ENCODE results near the gene SNRNP70. TPM values are rescaled to one million over a fixed set of nuclear protein-coding genes. Genes with fewer than 3 reads are reported as not detected.
A peak's percentile ranks its signal among the peaks of the same experiment; 100 is the strongest.

The SNRNP70 gene
- polyA plus RNA-seq, 3 donors = 27.4 to 360 (median 40.4) TPM

- WGBS (ENCODE audit: insufficient coverage) = 95% methylated on average over 4 of the region's 6 CpGs
- no peaks in the 10 kb centered on the region for H3K9me3 Mint-ChIP-seq
- H3K36me3 ChIP-seq (replicated peaks in 1 of 2; ENCODE audit: control insufficient read depth in 1 of 2, insufficient read depth in 2 of 2, low read length in 2 of 2) = peaks cover 79 to 95% of the 10 kb centered on the region in 2 donors
Measured at GRCh38 chr19:49092686-49093085, 7.4 kb downstream of the SNRNP70 start.

GRCh38 chr19:49094505-49095482 is 9.5 kb downstream of the SNRNP70 start:
- peaks cover 53% of the 10 kb centered on the region for H3K79me2 ChIP-seq (ENCODE audit: insufficient read depth, low read length)
- H3K4me2 ChIP-seq (replicated peaks; ENCODE audit: extremely low read depth, low read length, poor library complexity, severe bottlenecking) = no peak overlapping the region
- no peaks in the 10 kb centered on the region for H3K27me3 ChIP-seq (ENCODE audit: control insufficient read depth in 2 of 2, insufficient read depth in 2 of 2, low read length in 2 of 2)
- no peak overlapping the region for H3K27ac ChIP-seq (ENCODE audit: low read depth in 1 of 2, low read length in 2 of 2)
- H3K27ac Mint-ChIP-seq = peak overlapping the region in 3 of 7 donors; percentile 4 to 23 (median 10)
- peaks cover 85 to 100% of the 10 kb centered on the region in 2 donors for H3K36me3 ChIP-seq (replicated peaks in 1 of 2; ENCODE audit: control insufficient read depth in 1 of 2, insufficient read depth in 2 of 2, low read length in 2 of 2)
- no peaks in the 10 kb centered on the region for H3K9me3 Mint-ChIP-seq
- peaks cover 92% of the 10 kb centered on the region for H4K20me1 ChIP-seq (ENCODE audit: insufficient read depth, low read length)
- no peaks in the 10 kb centered on the region for H3K4me1 ChIP-seq (ENCODE audit: control insufficient read depth in 1 of 2, insufficient read depth in 2 of 2, low read length in 2 of 2)
- H3K4me3 Mint-ChIP-seq = no peak overlapping the region
- H3K4me1 Mint-ChIP-seq = no peaks in the 10 kb centered on the region
- no peak overlapping the region for H3K9ac ChIP-seq (ENCODE audit: insufficient read depth, low read length, poor library complexity, severe bottlenecking)
- intact Hi-C loops (cut with micrococcal nuclease) = loop anchor here (5.0 to 10.0 kb wide), 5 partner anchors 53 to 230 kb away; partner anchors contain the start of gene SLC6A16 (in 1 of the 2)
- no peak overlapping the region for H3K4me3 ChIP-seq (replicated peaks in 1 of 3; ENCODE audit: low read depth in 2 of 3, low read length in 3 of 3)
- peaks cover 79 to 97% of the 10 kb centered on the region in 2 donors for H3K36me3 Mint-ChIP-seq
- DNase-seq = no peak
- no peak overlapping the region for H2AFZ ChIP-seq (ENCODE audit: insufficient read depth, low read depth, low read length, poor library complexity, severe bottlenecking)
- peaks cover 0 to 1% (median 0%) of the 10 kb centered on the region in 3 donors for H3K27me3 Mint-ChIP-seq (ENCODE audit: low read depth in 3 of 3)
- WGBS (ENCODE audit: insufficient coverage) = 96% methylated on average over 16 of the region's 23 CpGs
- TF ChIP-seq, protein P1, sequence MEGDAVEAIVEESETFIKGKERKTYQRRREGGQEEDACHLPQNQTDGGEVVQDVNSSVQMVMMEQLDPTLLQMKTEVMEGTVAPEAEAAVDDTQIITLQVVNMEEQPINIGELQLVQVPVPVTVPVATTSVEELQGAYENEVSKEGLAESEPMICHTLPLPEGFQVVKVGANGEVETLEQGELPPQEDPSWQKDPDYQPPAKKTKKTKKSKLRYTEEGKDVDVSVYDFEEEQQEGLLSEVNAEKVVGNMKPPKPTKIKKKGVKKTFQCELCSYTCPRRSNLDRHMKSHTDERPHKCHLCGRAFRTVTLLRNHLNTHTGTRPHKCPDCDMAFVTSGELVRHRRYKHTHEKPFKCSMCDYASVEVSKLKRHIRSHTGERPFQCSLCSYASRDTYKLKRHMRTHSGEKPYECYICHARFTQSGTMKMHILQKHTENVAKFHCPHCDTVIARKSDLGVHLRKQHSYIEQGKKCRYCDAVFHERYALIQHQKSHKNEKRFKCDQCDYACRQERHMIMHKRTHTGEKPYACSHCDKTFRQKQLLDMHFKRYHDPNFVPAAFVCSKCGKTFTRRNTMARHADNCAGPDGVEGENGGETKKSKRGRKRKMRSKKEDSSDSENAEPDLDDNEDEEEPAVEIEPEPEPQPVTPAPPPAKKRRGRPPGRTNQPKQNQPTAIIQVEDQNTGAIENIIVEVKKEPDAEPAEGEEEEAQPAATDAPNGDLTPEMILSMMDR (IDR thresholded peaks at IDR 0.05) = no peak
- H3K9me3 ChIP-seq (replicated peaks in 1 of 2; ENCODE audit: control insufficient read depth in 1 of 2, insufficient read depth in 1 of 2, low read length in 2 of 2) = no peaks in the 10 kb centered on the region

More at GRCh38 chr19:49092686-49093085, 7.4 kb downstream of the SNRNP70 start:
- H2AFZ ChIP-seq (ENCODE audit: insufficient read depth, low read depth, low read length, poor library complexity, severe bottlenecking) = no peak overlapping the region
- peaks cover 59% of the 10 kb centered on the region for H3K79me2 ChIP-seq (ENCODE audit: insufficient read depth, low read length)
- H3K4me1 ChIP-seq (ENCODE audit: control insufficient read depth in 1 of 2, insufficient read depth in 2 of 2, low read length in 2 of 2) = no peaks in the 10 kb centered on the region
- no peak overlapping the region for H3K27ac ChIP-seq (ENCODE audit: low read depth in 1 of 2, low read length in 2 of 2)
- no peaks in the 10 kb centered on the region for H3K9me3 ChIP-seq (replicated peaks in 1 of 2; ENCODE audit: control insufficient read depth in 1 of 2, insufficient read depth in 1 of 2, low read length in 2 of 2)
- H3K27me3 ChIP-seq (ENCODE audit: control insufficient read depth in 2 of 2, insufficient read depth in 2 of 2, low read length in 2 of 2) = no peaks in the 10 kb centered on the region
- H3K4me2 ChIP-seq (replicated peaks; ENCODE audit: extremely low read depth, low read length, poor library complexity, severe bottlenecking) = no peak overlapping the region
- Mint-ChIP-seq H3K27ac (peak overlapping the region in 1 of 7 donors; percentile 41), H3K27me3 (ENCODE audit: low read depth in 3 of 3) (peaks cover 0 to 1% (median 0%) of the 10 kb centered on the region in 3 donors), H3K4me3 (no peak overlapping the region), H3K36me3 (peaks cover 71 to 94% of the 10 kb centered on the region in 2 donors), H3K4me1 (peaks cover under 1% of the 10 kb centered on the region)
- TF ChIP-seq, protein P1 (IDR thresholded peaks at IDR 0.05) = no peak
- intact Hi-C loops (cut with micrococcal nuclease) = loop anchor here in 1 of 2 donors (10.0 kb wide), 1 partner anchor 232 kb away; the partner anchor contains the start of gene SLC6A16
- H4K20me1 ChIP-seq (ENCODE audit: insufficient read depth, low read length) = peaks cover 93% of the 10 kb centered on the region
- no peak overlapping the region for H3K4me3 ChIP-seq (replicated peaks in 1 of 3; ENCODE audit: low read depth in 2 of 3, low read length in 3 of 3)
- no peak for DNase-seq
- no peak overlapping the region for H3K9ac ChIP-seq (ENCODE audit: insufficient read depth, low read length, poor library complexity, severe bottlenecking)

Measured in CD14-positive monocyte (primary cell).